ENCODE data around the gene SLC22A15.

The SLC22A15 gene

DNA sequence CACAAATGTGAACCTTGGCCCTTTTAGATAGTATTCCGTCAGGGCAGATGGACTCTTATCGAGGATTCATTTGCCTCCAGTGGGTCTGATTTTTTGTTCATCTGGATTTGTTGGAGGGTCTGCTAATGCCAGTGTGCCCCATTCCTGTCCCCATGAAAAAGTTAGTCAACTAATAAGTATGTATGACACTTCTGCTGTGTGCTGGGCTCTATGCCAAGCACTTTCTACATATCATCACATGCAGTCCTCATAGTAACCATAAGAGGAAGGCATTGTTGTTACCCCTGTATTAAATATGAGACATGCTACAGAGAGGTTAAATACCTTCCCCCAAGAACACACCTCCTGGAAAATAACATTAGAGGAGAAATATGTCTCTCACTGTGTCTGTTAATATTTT lies 88.3 kb downstream of the SLC22A15 start:
- no peak for DNase-seq (ENCODE audit: low read depth)
- no peak overlapping the region for H3K4me3 ChIP-seq (ENCODE audit: low read depth, low read length)
- TF ChIP-seq, protein P1, sequence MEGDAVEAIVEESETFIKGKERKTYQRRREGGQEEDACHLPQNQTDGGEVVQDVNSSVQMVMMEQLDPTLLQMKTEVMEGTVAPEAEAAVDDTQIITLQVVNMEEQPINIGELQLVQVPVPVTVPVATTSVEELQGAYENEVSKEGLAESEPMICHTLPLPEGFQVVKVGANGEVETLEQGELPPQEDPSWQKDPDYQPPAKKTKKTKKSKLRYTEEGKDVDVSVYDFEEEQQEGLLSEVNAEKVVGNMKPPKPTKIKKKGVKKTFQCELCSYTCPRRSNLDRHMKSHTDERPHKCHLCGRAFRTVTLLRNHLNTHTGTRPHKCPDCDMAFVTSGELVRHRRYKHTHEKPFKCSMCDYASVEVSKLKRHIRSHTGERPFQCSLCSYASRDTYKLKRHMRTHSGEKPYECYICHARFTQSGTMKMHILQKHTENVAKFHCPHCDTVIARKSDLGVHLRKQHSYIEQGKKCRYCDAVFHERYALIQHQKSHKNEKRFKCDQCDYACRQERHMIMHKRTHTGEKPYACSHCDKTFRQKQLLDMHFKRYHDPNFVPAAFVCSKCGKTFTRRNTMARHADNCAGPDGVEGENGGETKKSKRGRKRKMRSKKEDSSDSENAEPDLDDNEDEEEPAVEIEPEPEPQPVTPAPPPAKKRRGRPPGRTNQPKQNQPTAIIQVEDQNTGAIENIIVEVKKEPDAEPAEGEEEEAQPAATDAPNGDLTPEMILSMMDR (IDR thresholded peaks at IDR 0.05; ENCODE audit: low read depth, low read length, missing control alignments), result no peak

DNA sequence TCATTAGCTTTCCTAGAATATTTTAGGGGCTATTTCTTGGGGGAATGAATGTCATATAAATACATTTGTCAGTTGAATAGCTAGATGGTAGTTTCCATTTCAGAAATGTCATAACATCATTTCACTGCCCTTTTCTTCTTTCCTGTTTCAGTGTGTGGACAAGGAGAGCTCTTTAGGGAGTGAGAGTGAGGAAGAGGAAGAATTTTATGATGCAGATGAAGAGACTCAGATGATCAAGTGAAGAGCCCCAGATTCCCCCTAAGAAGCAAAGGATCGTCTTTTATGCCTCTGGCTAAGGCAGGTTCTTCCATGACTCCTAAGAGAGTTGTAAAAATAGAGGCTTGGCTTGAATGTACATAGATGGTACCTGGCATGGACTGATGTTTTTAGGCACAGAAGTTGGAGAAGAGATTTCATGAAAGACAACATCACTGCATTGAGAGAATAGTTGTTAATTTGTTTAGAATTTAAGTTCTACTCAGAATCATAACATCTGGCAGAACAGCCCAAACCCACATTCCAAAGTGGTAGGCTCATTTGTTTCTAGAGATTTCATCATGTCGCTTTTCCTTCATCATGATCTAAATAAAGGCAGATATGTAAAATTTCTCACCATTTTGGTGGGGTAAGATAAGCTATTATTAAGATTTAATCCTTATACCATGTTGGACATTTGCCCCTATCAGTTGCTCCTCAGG lies 90.7 kb downstream of the SLC22A15 start:
- no peak overlapping the region for H3K4me3 ChIP-seq (ENCODE audit: low read depth, low read length)
- no peak for DNase-seq (ENCODE audit: low read depth)
- TF ChIP-seq, protein P1 (IDR thresholded peaks at IDR 0.05; ENCODE audit: low read depth, low read length, missing control alignments), result no peak

DNA sequence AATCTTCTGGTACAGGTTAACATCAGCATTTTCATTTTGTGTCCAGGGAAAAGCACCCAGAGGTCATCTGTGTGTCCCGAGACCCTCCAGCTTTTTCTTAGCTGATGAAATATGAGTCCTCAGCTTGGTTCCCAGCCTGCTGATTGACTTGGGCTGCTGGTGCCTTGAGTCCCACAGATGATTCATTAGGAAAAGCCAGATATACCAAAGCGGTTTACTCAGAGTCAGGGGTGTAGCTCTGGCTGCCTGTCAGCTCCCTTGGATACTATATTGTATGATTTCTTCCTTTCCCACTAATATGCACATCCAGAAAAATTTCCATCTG lies 91.2 kb downstream of the SLC22A15 start:
- no peak for DNase-seq (ENCODE audit: low read depth)
- TF ChIP-seq, protein P1 (IDR thresholded peaks at IDR 0.05; ENCODE audit: low read depth, low read length, missing control alignments), result no peak
- H3K4me3 ChIP-seq (ENCODE audit: low read depth, low read length), result no peak overlapping the region

DNA sequence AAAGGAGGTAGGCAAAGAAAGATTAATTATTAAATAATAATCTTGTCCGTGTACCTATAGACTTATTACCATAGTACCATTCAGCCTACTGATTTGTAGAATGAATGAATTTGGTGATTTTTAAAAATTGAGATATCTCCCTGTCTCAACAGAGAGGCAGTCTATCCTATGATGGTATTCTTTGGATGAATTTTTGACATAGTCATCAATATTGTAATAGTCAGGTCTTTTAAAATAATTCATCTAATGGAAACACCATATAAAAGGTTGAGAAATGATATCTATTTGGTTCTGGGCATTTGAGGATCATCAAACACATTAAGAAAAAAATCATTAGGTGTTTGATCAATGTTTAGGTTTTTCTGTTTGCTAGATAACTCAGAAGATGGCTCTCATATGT lies 99.3 kb downstream of the SLC22A15 start:
- TF ChIP-seq, protein P1 (IDR thresholded peaks at IDR 0.05; ENCODE audit: low read depth, low read length, missing control alignments), result no peak
- H3K4me3 ChIP-seq (ENCODE audit: low read depth, low read length), result no peak overlapping the region
- no peak for DNase-seq (ENCODE audit: low read depth)

DNA sequence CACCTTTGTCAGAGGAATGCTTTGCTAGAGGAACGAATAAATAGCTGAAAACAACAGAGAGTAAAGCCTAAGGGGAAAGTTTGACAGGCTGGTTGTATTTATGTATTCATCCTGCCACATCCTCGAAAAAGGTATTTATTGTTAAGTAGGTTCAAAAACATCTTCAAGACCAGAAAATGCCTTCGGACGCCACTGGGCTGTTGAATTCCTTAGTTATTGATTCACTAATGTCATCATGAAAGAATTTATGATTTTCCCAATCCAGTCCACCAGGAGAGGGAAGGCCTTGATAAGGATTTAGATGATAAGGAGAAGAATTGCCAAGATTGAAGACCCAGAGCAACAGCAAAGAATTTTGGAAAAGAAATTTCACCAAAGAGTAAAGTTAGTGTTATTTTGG lies 99.7 kb downstream of the SLC22A15 start:
- no peak for DNase-seq (ENCODE audit: low read depth)
- TF ChIP-seq, protein P1 (IDR thresholded peaks at IDR 0.05; ENCODE audit: low read depth, low read length, missing control alignments), result no peak
- no peak overlapping the region for H3K4me3 ChIP-seq (ENCODE audit: low read depth, low read length)

DNA sequence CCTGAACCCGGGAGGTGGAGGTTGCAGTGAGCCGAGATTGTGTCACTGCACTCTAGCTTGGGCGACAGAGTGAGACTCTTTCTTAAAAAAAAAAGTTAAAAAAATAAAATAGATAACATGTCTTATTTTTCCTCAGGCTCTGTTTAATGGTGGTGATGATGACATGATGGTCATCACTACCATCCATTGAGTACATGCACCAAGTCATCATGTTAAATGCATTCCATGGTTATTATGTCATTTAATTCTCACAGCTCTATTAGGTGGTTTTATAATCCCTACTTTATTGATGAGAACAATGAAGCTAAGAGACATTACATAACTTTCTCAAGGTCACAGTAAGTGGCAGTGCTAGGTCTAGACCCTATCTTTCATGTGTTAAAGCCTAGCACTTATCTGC lies 100.5 kb downstream of the SLC22A15 start:
- TF ChIP-seq, protein P1 (IDR thresholded peaks at IDR 0.05; ENCODE audit: low read depth, low read length, missing control alignments), result no peak
- no peak for DNase-seq (ENCODE audit: low read depth)
- H3K4me3 ChIP-seq (ENCODE audit: low read depth, low read length), result no peak overlapping the region

DNA sequence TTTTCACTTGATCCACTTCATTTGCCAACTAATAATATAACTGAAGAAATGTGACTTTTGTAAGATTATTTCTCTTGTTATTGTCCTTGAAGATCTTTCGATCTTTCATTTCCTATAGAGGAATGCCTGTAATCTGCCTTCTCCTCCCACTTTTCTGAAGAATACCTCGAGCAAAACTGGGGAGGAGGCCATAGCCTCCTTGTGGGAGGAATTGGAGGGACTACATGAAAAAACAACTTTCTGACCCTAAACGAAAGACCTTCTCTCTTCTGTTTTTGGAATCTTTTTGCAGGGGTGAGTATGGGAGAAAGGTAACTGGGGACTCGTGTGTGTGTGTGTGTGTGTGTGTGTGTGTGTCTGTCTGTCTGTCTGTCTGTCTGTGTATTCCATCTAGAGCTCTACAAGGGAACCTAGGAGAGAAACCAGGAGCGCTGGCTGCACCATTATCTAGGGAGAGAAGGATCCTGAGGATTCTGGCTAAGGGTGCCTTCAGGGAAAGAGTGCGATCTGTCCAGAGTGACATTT lies 102.4 kb downstream of the SLC22A15 start:
- TF ChIP-seq, protein P1 (IDR thresholded peaks at IDR 0.05; ENCODE audit: low read depth, low read length, missing control alignments), result no peak
- H3K4me3 ChIP-seq (ENCODE audit: low read depth, low read length), result no peak overlapping the region
- DNase-seq (ENCODE audit: low read depth), result no peak

All from GM12864 (cell line).